ENCODE measurements around the gene FRMPD2. TPM values are rescaled to one million over a fixed set of nuclear protein-coding genes. Genes with fewer than 3 reads are reported as not detected.

Gene FRMPD2
- total RNA-seq, 1 donor from 2014 or later, result 0.80 TPM

DNA sequence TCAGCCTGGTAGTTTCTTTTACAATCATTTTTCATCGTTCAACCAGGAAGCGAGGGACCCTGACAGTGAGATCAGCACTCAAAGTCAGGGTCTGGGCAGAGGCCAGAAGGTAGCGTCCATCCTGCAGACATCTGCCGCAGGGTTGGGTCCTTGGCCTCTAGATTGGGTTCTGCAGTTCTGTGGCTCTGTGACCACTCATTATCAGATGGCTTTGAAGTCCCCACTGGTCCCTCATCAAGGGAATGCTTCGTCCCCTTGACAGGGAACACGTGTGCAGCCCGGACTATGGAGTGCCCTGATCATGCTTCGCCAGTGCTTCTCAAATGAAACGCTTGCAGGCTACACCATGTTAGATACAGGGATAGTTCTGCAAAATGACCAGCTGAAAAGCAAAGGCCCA, 64.1 kb downstream of the FRMPD2 start:
- no peaks in the 10 kb centered on the region for H3K4me1 Mint-ChIP-seq (ENCODE audit: unreplicated experiment)
- peaks cover 1% of the 10 kb centered on the region for H3K9me3 Mint-ChIP-seq
- H3K27ac Mint-ChIP-seq, result no peak overlapping the region

DNA sequence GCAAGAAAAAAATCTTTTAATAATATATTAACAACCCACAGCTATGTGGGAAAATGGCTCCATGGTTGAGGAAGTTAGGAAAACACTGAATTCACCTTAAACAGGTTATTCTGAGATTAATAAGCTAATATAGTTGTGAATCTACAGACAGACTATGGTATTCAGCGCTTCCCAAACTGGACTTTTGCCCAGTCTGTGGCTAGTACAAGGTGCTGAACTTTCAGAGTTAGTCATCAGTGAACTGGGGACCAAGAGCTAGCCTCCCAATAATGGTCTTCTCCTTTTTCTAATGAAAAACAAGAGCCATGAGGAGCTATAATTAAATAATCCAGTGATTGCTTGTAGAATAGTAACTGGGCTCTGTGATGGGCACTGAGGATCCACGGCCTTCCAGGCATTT, 65.3 kb downstream of the FRMPD2 start:
- Mint-ChIP-seq H3K27ac (no peak overlapping the region), H3K4me1 (ENCODE audit: unreplicated experiment) (no peaks in the 10 kb centered on the region), H3K9me3 (no peaks in the 10 kb centered on the region), H3K27me3 (peaks cover 2% of the 10 kb centered on the region), H3K36me3 (no peaks in the 10 kb centered on the region), H3K4me3 (no peak overlapping the region)
- no peak for DNase-seq (ENCODE audit: extremely low spot score, unreplicated experiment)
- TF ChIP-seq, protein P1, sequence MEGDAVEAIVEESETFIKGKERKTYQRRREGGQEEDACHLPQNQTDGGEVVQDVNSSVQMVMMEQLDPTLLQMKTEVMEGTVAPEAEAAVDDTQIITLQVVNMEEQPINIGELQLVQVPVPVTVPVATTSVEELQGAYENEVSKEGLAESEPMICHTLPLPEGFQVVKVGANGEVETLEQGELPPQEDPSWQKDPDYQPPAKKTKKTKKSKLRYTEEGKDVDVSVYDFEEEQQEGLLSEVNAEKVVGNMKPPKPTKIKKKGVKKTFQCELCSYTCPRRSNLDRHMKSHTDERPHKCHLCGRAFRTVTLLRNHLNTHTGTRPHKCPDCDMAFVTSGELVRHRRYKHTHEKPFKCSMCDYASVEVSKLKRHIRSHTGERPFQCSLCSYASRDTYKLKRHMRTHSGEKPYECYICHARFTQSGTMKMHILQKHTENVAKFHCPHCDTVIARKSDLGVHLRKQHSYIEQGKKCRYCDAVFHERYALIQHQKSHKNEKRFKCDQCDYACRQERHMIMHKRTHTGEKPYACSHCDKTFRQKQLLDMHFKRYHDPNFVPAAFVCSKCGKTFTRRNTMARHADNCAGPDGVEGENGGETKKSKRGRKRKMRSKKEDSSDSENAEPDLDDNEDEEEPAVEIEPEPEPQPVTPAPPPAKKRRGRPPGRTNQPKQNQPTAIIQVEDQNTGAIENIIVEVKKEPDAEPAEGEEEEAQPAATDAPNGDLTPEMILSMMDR (conservative IDR thresholded peaks at IDR 0.05), result no peak

More for the DNA sequence above, 64.1 kb downstream of the FRMPD2 start:
- DNase-seq (ENCODE audit: extremely low spot score, unreplicated experiment), result no peak
- Mint-ChIP-seq H3K36me3 (no peaks in the 10 kb centered on the region), H3K4me3 (no peak overlapping the region), H3K27me3 (peaks cover 6% of the 10 kb centered on the region)
- TF ChIP-seq, protein P1 (conservative IDR thresholded peaks at IDR 0.05), result no peak

DNA sequence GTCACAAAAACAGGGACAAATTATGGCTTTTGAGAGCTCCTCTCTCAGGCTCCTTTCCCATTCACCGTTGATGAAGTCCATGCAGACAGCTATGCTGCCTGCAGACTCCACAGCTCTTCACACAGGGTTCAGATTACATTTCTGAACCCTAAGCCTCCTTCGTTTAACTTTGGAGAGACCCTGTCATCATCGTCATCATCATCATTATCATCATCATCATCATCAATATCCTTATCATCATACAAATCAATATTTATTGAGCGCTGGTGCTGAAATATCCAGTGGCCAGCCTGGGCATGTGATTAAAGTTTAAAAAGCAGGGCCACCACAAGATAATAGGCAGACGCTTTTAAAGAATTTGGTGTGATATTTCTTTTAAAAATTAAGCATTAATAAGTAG, 66.6 kb downstream of the FRMPD2 start:
- H3K27ac Mint-ChIP-seq, result no peak overlapping the region
- no peaks in the 10 kb centered on the region for H3K9me3 Mint-ChIP-seq
- TF ChIP-seq, protein P1 (conservative IDR thresholded peaks at IDR 0.05), result no peak
- no peak overlapping the region for H3K4me3 Mint-ChIP-seq
- DNase-seq (ENCODE audit: extremely low spot score, unreplicated experiment), result no peak
- no peaks in the 10 kb centered on the region for H3K27me3 Mint-ChIP-seq
- H3K4me1 Mint-ChIP-seq (ENCODE audit: unreplicated experiment), result no peaks in the 10 kb centered on the region
- H3K36me3 Mint-ChIP-seq, result no peaks in the 10 kb centered on the region

DNA sequence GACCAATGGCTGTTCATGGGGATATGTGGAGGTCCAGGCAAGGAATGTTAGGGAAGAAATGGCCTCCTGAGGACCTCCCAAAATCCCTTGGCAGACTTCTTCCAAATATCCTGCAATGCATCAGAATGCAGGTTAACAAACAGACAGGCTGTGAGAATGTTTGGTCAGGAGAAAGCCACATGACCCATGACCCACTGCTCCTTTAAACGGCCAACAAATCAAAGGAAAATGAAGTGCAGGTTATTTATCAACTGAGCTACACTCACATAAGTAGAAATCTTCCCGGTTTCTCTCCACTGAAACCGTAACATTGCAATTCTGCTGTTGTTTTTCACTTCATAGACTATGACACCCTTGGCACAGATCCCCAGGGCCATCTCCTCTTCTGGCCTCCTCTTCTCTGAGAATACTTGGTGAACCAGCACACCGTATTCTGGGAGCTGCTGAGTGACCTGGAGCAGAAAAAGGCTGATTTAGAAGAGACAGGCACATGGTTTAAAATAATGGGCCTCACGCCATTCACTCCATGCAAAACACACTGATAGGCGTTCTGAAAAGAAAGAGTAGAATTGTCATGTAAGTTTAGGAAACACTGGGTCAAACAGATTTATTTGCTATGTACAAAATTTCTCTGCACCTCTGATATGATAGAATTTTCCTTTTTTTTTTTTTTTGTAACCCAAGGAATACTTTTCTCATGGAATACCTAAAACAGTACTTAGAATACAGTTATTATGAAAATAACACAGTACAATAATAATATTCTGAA, 67.8 kb downstream of the FRMPD2 start:
- DNase-seq (ENCODE audit: extremely low spot score, unreplicated experiment), result no peak
- Mint-ChIP-seq H3K27ac (no peak overlapping the region), H3K36me3 (no peaks in the 10 kb centered on the region), H3K4me1 (ENCODE audit: unreplicated experiment) (no peaks in the 10 kb centered on the region), H3K9me3 (no peaks in the 10 kb centered on the region), H3K27me3 (no peaks in the 10 kb centered on the region), H3K4me3 (no peak overlapping the region)
- TF ChIP-seq, protein P1 (conservative IDR thresholded peaks at IDR 0.05), result no peak

DNA sequence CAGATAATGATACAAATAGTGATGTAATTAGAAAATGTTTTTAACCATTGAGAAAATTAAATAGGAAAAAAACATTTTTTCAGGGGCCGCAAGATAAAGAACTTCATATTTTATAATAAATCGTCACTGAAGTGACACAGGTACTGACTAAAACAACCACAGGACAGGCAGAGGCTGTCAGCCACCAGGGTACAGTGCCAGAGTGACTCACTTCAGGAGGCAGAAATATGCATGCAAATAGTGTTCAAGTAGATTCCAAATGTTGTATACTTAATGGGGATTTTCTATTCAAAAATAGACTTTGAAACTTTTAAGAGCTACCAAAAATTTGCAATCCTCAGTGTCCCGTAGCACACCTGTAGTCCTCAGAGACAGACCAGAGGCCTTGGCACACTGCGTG, 68.6 kb downstream of the FRMPD2 start:
- Mint-ChIP-seq H3K27me3 (no peaks in the 10 kb centered on the region), H3K9me3 (no peaks in the 10 kb centered on the region), H3K4me1 (ENCODE audit: unreplicated experiment) (no peaks in the 10 kb centered on the region), H3K36me3 (no peaks in the 10 kb centered on the region), H3K27ac (no peak overlapping the region), H3K4me3 (no peak overlapping the region)
- no peak for DNase-seq (ENCODE audit: extremely low spot score, unreplicated experiment)
- TF ChIP-seq, protein P1 (conservative IDR thresholded peaks at IDR 0.05), result no peak

Measured in type B pancreatic cell (in vitro differentiated cells).